ENCODE measurements around the gene DEFB114.
A peak's percentile ranks its signal among the peaks of the same experiment; 100 is the strongest.

DEFB114 gene

GRCh38 chr6:49934770-49935169 lies 29.2 kb downstream of the DEFB114 start:
- no peak for DNase-seq

DNA sequence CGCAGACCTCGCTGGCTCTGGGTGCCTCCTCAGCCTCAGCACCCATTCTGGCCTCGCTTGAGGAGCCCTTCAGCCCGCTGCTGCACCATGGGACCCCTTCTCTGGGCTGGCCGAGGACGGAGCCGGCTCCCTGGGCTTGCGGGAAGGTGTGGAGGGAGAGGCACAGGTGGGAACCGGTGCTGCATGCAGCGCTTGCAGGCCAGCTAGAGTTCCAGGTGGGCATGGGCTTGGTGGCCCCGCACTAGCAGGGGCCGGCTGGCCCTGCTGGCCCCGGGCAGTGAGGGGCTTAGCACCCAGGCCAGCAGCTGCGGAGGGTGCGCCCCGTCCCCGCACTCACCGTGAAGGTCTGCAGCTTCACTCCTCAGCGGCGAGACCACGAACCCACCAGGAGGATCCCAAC lies 30.4 kb downstream of the DEFB114 start:
- no peak for DNase-seq

DNA sequence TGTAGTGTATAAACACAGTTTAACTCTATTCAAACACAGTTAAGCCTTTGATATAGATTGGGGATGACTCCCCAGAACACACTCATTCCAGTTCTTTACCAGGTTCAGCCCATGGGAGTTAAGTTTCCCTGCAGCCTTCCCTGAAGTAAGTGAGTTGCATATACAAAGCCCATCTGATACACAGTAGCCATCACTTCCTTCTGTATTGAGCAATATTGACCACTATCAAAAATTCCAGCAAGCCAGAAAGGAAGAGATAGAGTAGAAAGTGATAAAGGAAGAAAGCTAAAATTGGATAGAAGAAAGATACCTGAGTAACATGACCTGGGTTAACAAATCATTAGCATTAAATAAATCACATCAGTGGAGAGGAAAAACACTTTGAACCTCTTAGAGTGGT lies 34.6 kb downstream of the DEFB114 start:
- DNase-seq: no peak

- peak; percentile 40 for DNase-seq
Observed at GRCh38 chr6:49923826-49924225, 40.1 kb downstream of the DEFB114 start.

GRCh38 chr6:49919935-49920644 lies 43.9 kb downstream of the DEFB114 start:
- DNase-seq: no peak

DNA sequence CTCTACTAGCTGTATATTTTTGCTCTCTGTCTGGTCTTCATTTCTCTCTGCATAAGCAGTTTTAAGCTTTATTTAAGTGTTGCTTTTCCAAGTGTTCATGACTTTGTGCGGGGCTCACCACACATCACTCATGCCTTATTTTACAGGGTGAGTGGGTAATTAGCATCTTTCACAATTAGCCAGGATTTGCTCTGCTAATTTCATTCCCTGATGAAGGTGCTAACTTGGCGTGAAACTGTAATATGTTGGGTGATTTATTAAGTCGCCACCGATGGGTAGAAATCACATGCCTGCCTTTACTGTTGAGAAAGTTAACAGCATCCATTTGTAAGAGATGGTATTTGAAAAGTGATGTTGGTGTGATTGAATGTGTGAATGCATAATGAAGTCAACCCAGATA lies 44.7 kb downstream of the DEFB114 start:
- DNase-seq: no peak

DNA sequence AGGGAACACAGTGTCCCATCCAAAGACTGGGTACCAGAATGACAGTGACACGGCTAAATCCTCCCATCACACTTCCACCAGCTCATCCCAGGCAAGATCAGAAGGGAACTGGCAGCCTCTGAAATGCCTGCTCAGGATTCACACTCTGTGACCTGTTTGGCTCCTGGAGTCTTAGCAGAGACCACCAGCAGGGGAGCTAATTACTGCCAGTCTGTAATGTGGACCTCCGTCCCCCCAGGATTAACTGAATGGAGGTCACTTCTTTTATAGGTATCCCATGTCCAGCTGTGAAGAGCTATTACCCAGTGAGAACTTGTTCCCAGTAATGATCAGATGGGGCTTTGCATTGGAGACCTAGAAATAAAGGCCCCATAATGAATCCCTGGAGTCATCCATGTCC lies 45.2 kb downstream of the DEFB114 start:
- DNase-seq: no peak

- no peak for DNase-seq
Observed at GRCh38 chr6:49915035-49915434, 48.9 kb downstream of the DEFB114 start.

DNA sequence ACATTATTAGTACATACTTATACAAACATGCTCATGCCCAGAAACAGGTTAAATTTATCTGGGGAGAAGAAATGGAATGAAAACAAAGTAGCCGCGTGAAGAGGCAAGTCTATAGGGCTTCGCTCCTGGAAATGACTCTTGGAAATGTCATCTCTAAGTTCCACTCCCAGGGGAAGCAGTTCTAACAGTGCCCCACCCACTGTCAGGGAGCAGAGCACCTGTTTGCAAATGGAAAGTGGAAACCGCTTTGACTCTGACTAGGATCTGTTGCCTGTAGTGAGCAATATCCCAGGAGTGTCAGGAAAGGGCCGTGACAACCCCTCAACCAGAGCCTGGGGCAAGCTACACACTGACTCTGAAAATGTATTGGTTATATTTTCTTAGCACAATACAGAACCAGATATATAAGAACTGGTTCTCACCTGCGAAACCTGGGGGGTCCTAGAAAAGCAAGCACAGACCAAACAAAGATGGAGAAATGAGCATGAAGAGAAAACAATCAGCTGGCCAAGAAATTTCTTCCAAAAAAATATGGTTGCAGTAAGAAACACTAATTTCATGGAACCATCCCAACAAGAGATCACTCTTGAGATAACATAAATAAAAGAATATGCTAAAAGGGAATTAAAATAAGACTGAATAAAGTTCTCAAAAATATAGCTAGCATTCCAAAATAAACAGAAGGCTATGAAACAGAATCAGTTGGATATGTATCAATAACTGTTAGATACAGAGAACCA lies 50.2 kb downstream of the DEFB114 start:
- no peak for DNase-seq

- DNase-seq: no peak
Observed at GRCh38 chr6:49912196-49912595, 51.8 kb downstream of the DEFB114 start.

GRCh38 chr6:49911252-49911651 lies 52.7 kb downstream of the DEFB114 start:
- no peak for DNase-seq
